Activated CD8-positive, alpha-beta T cell treated with anti-CD3 and anti-CD28 coated beads, Interleukin-2, amount 10 ng/mL, durations not matched to agents 7 days and 5 days (primary cell): ENCODE data around the gene GIMAP4. TPM values are rescaled to one million over a fixed set of nuclear protein-coding genes. Genes with fewer than 3 reads are reported as not detected.
"Not testable (repeated sequence)": the region's sequence is repeated elsewhere in the genome, so short reads cannot be mapped to it uniquely, and the experiment has no call there.

ENCODE experiments used
- ATAC-seq: fragments of 150-1000 bp; cut with Tn5 transposase; one replicate; pipeline ENCODE4 v1.10.0; 2021; ENCODE audit warnings: moderate library complexity
- CTCF ChIA-PET: fragments of 350-600 bp; sonication (Branson Sonifier 250); formaldehyde crosslinking; loops from one replicate; lab custom pipeline; 2021; ENCODE audit warnings: antibody characterized with exemption; lab: Charles Lee
- POLR2A ChIA-PET: fragments of 350-600 bp; sonication (Branson Sonifier 250); formaldehyde crosslinking; loops from one replicate; lab custom pipeline; 2021; ENCODE audit warnings: antibody characterized with exemption; lab: Charles Lee
- DNase-seq: peaks from one replicate; pipeline ENCODE4 v3.0.0-alpha.2; 2020
- H3K27ac Mint-ChIP-seq: one replicate; pipeline ENCODE4 v1.8.0; 2021; ENCODE audit warnings: mild to moderate bottlenecking, mixed read lengths
- H3K27me3 Mint-ChIP-seq: one replicate; pipeline ENCODE4 v1.8.0; 2021; ENCODE audit warnings: low read depth, mixed read lengths
- H3K36me3 Mint-ChIP-seq: one replicate; pipeline ENCODE4 v1.8.0; 2021; ENCODE audit warnings: low read depth, mixed read lengths
- H3K4me1 Mint-ChIP-seq: one replicate; pipeline ENCODE4 v1.8.0; 2021; ENCODE audit warnings: low read depth, mixed read lengths
- H3K4me3 Mint-ChIP-seq: one replicate; pipeline ENCODE4 v1.8.0; 2021; ENCODE audit warnings: mild to moderate bottlenecking, mixed read lengths
- H3K9me3 Mint-ChIP-seq: one replicate; pipeline ENCODE4 v1.8.0; 2022; ENCODE audit warnings: mixed read lengths; ENCODE audit not compliant: insufficient read depth
- total RNA-seq, 2 experiments: library from RNA; stranded (reverse); gene quantifications; one replicate each; pipeline ENCODE4 v1.2.3, GENCODE V29; 2021

Gene GIMAP4
- total RNA-seq, 2 experiments from 2014 or later, result 174 to 186 TPM

DNA sequence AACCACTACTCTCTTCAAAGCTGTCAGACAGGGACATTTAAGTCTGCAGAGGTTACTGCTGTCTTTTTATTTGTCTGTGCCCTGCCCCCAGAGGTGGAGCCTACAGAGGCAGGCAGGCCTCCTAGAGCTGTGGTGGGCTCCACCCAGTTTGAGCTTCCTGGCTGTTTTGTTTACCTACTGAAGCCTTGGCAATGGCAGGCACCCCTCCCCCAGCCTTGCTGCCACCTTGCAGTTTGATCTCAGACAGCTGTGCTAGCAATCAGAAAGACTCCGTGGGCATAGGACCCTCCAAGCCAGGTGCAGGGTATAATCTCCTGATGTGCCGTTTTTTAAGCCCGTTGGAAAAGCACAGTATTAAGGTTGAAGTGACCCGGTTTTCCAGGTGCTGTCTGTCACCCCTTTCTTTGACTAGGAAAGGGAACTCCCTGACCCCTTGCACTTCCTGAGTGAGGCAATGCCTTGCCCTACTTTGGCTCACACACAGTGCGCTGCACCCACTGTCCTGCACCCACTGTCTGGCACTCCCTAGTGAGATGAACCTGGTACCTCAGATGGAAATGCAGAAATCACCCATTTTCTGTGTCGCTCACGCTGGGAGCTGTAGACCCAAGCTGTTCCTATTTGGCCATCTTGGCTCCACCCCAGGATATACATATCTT lies 12.9 kb downstream of the GIMAP4 start:
- peaks cover 45% of the 10 kb centered on the region for H3K9me3 Mint-ChIP-seq
- H3K27ac Mint-ChIP-seq, result peak overlapping the region; percentile 33
- H3K4me3 Mint-ChIP-seq, CTCF ChIA-PET, ATAC-seq, H3K27me3 Mint-ChIP-seq, POLR2A ChIA-PET: not testable (repeated sequence)
- H3K36me3 Mint-ChIP-seq, result peaks cover 86% of the 10 kb centered on the region
- DNase-seq, result peak; percentile 58
- peaks cover 40% of the 10 kb centered on the region for H3K4me1 Mint-ChIP-seq

DNA sequence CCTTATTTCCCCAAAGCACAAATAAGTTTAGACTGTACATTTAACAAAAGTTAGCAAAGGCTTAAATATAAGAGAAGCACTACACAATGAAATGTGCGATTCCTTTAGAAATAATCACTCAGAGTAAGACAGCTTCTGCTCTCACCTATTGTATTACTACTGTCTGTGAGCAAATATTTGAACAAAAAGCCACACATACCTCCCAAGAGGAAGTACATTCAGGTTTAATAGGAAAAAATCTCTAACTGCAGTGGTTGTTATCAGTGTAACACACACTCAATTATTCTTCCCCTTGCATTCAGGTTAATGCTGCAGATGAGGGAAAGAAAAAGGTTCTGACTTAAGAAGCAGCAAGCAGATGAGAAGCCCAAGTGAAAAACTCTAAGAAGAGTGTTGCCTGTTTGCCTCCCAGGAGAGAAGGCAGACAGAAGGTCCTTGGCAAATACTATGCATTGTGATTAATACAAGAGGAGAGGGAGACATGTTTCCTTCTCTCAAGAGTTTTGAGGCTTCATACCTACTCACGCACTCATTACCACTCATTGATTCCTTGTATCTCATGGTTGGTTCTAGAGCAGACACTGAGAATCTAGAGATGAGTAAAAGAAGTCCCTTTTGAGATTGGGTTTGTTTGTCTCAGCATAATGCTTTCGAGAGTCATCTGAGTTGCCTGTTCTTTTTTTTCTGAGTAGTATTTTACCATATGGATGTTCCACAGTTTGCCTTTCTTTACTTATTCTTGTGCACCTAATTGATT lies 13.6 kb downstream of the GIMAP4 start:
- no peaks in the 10 kb centered on the region for H3K27me3 Mint-ChIP-seq
- H3K4me3 Mint-ChIP-seq, result no peak overlapping the region
- H3K27ac Mint-ChIP-seq, result no peak overlapping the region
- no peak for ATAC-seq
- CTCF ChIA-PET, result interaction anchor here (0.9 to 1.6 kb wide), 3 partner anchors 41 to 175 kb away, joined by 3 to 7 read pairs (median 5); no protein-coding TSS in a partner anchor
- POLR2A ChIA-PET, result no interaction called here
- H3K9me3 Mint-ChIP-seq, result peaks cover 41% of the 10 kb centered on the region
- H3K36me3 Mint-ChIP-seq, result peaks cover 84% of the 10 kb centered on the region
- H3K4me1 Mint-ChIP-seq, result peaks cover 46% of the 10 kb centered on the region
- no peak for DNase-seq

DNA sequence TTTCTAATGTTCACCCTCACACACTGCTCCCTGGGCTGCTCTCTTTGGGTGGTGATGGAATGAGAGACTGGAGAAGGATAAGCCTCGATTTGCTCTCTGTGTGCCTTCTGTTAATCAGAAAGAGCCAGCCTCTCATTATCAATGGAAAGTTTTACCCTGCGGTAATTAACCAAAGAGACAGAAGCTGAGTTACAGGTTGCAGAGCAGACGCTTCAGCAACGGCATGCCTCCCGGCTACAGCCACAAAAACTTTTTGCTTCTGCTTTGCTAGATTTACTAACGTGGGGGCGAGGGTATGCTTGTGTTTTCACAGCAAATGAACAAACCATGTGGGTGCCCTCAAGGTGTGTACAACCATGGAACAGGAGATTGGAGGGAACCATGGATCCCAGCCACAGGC lies 18.0 kb downstream of the GIMAP4 start:
- Mint-ChIP-seq H3K27me3 (no peaks in the 10 kb centered on the region), H3K4me3 (no peak overlapping the region), H3K9me3 (peaks cover 23% of the 10 kb centered on the region), H3K4me1 (peaks cover 34% of the 10 kb centered on the region), H3K36me3 (peaks cover 53% of the 10 kb centered on the region), H3K27ac (no peak overlapping the region)
- no peak for ATAC-seq
- POLR2A ChIA-PET, result no interaction called here
- no peak for DNase-seq
- CTCF ChIA-PET, result no interaction called here

DNA sequence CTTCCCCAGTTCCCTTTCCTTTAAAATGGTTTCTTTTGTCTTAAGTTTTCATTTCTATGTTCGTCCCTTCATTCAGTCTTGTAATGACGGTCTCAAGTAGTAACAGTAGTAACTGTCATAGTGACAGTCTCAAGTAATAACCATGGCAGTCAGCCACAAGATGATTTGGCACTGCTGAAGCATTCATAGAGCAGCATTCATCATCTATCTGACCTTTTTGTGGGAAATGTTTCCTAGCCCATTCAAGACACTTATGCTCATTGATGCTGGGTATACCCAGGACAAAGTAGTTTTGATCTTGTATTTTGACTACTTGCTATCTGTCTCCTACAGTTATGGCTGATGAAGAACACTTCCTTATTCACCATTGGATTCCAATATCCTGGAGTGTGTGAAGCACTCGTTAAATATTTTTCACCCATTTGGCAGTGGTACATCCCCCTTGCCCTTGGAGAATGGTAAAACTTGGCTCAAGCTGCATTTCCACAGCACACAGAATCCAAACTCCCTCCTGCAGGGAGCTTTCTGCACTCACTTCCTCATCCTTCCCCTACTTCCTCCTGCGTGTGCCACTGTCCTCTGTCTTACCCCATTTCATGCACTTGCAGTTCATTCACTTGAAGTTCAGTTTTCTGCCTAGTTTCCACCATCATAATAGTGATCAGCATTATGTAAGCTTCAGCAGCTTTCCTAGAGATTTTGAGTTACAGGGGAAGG lies 19.0 kb downstream of the GIMAP4 start:
- H3K4me3 Mint-ChIP-seq, result no peak overlapping the region
- ChIA-PET POLR2A (interaction anchor here (1.1 to 1.4 kb wide), 3 partner anchors 58 to 130 kb away, joined by 3 to 4 read pairs (median 4); partner anchors contain the start of genes GIMAP1 and GIMAP7), CTCF (interaction anchor here (1.0 to 1.7 kb wide), 2 partner anchors 99 to 137 kb away, joined by 3 to 7 read pairs; partner anchors contain the start of gene GIMAP2)

DNA sequence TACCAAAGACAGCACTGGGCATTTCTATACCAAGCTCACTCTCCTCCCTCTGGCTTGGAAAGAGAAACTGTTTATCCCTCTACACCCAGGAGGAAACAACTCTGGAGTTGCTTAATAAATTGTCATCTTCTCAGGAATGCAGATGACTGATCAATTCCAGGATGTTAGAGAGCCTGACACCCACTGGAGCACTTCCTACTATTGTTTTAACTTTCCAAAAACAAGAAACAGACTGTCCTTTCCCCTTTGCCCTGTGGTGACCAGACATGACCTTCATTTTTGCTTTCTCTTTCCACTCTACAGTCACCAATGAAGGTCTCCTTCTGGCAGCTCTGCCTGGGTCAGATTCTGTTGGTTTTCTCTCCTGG lies 19.6 kb downstream of the GIMAP4 start:
- no peak for DNase-seq
- POLR2A ChIA-PET, result interaction anchor here (1.1 to 1.4 kb wide), 3 partner anchors 59 to 129 kb away, joined by 3 to 4 read pairs (median 4); partner anchors contain the start of genes GIMAP1 and GIMAP7
- CTCF ChIA-PET, result interaction anchor here (0.9 to 1.7 kb wide), 3 partner anchors 18 to 138 kb away, joined by 3 to 7 read pairs (median 4); partner anchors contain the start of gene GIMAP2
- peak; percentile 53 for ATAC-seq
- no peaks in the 10 kb centered on the region for H3K27me3 Mint-ChIP-seq
- peaks cover 35% of the 10 kb centered on the region for H3K4me1 Mint-ChIP-seq
- H3K4me3 Mint-ChIP-seq, result no peak overlapping the region
- peaks cover 22% of the 10 kb centered on the region for H3K9me3 Mint-ChIP-seq
- peak overlapping the region; percentile 69 for H3K27ac Mint-ChIP-seq
- peaks cover 50% of the 10 kb centered on the region for H3K36me3 Mint-ChIP-seq

More for the DNA sequence above, 19.0 kb downstream of the GIMAP4 start:
- H3K27ac Mint-ChIP-seq, result peak overlapping the region; percentile 9
- peaks cover 22% of the 10 kb centered on the region for H3K9me3 Mint-ChIP-seq
- DNase-seq, result no peak
- peaks cover 35% of the 10 kb centered on the region for H3K4me1 Mint-ChIP-seq
- H3K27me3 Mint-ChIP-seq, result no peaks in the 10 kb centered on the region
- peak; percentile 49 for ATAC-seq
- H3K36me3 Mint-ChIP-seq, result peaks cover 52% of the 10 kb centered on the region

DNA sequence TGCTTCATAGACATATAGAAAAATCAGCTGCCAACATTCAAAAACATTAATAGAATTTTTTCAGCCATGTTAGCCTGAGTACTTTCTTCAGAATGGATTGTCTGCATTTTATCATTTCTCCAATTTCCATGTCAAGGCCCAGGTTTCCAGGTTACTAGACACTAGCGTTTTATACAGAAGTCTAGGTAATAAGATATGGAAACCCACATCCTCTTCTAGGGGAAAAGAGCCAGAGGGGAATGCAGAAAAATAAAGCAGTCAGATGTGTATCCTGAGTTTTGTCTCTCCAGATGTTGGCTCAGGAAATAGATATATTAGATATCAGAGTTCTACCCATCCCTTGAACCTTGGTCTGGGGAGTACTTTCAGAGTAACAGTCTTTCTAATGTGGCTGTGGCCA lies 20.4 kb downstream of the GIMAP4 start:
- peaks cover 55% of the 10 kb centered on the region for H3K36me3 Mint-ChIP-seq
- no peak overlapping the region for H3K27ac Mint-ChIP-seq

DNA sequence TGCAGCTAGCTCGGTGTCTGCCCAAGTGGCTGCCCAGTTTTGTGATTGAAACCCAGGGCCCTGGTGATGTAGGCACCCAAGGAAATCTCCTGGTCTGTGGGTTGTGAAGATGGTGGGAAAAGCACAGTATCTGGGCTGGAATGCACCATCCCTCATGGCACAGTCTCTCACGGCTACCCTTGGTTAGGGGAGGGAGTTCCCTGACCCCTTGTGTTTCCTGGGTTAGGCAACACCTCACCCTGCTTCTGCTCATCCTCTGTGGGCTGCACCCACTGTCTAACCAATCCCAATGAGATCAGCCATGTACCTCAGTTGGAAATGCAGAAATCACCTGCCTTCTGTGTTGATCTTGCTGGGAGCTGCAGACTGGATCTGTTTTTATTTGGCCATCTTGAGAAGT lies 27.6 kb downstream of the GIMAP4 start:
- POLR2A ChIA-PET, result interaction anchor here (0.7 kb wide), 1 partner anchor 80 kb away, joined by 3 read pairs; the partner anchor contains the start of gene GIMAP7
- DNase-seq (no peak), ATAC-seq (no peak)
- no peak overlapping the region for H3K4me3 Mint-ChIP-seq
- no peaks in the 10 kb centered on the region for H3K27me3 Mint-ChIP-seq
- CTCF ChIA-PET, result no interaction called here
- H3K4me1 Mint-ChIP-seq, result peaks cover 17% of the 10 kb centered on the region
- no peak overlapping the region for H3K27ac Mint-ChIP-seq
- H3K9me3 Mint-ChIP-seq, result peaks cover 43% of the 10 kb centered on the region
- H3K36me3 Mint-ChIP-seq, result peaks cover 68% of the 10 kb centered on the region

More for the DNA sequence above, 20.4 kb downstream of the GIMAP4 start:
- POLR2A ChIA-PET, result interaction anchor here (1.4 kb wide), 1 partner anchor 129 kb away, joined by 4 read pairs; the partner anchor contains the start of gene GIMAP1
- H3K4me3 Mint-ChIP-seq, result no peak overlapping the region
- DNase-seq (no peak), ATAC-seq (no peak)
- peaks cover 30% of the 10 kb centered on the region for H3K9me3 Mint-ChIP-seq
- H3K27me3 Mint-ChIP-seq, result no peaks in the 10 kb centered on the region
- CTCF ChIA-PET, result interaction anchor here (0.9 to 1.7 kb wide), 2 partner anchors 18 to 138 kb away, joined by 4 to 7 read pairs; no protein-coding TSS in a partner anchor
- peaks cover 35% of the 10 kb centered on the region for H3K4me1 Mint-ChIP-seq

DNA sequence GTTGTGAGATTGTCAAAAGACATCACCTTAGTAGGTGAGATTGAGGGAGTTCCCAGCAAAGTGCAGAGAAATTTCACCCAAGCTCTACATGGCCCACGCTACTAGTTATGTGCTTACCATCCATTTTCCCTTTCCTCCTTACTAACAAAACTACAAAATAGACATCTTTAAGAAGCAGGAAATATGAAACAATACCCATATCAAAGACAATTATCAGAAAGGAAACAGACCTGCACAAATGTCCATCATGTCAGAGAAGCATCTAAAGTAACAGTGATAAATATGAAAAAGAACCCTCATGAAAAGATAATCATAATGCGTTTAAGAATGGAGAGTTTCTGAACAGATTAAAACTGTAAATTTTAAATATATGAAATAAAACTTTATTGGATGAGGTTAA lies 28.2 kb downstream of the GIMAP4 start:
- Mint-ChIP-seq H3K4me3 (no peak overlapping the region), H3K4me1 (peaks cover 17% of the 10 kb centered on the region), H3K36me3 (peaks cover 66% of the 10 kb centered on the region), H3K27ac (no peak overlapping the region), H3K9me3 (peaks cover 43% of the 10 kb centered on the region), H3K27me3 (no peaks in the 10 kb centered on the region)
- no peak for ATAC-seq
- POLR2A ChIA-PET, result no interaction called here
- DNase-seq, result no peak
- CTCF ChIA-PET, result no interaction called here

DNA sequence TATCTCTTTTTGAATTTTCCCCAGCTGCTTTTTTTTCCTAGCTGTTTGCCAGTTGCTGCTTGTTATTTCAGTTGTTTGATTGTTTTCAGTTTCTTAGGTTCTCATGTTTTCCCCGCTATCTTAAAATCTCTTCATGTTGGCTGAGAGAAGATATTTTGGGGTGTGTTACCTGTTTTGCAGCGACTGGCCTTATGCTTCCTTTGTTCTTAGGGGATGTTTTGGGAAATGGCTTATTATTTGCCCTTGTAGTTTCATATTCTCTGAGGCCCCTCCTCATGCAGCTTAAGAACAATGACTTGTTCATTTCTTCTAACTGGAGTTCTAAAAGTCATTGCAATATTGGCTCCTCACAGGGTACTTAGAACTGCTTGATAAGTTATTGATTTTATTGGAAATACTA lies 36.4 kb downstream of the GIMAP4 start:
- POLR2A ChIA-PET, result interaction anchor here (1.0 kb wide), 1 partner anchor 28 kb away, joined by 3 read pairs; the partner anchor contains the start of gene GIMAP6
- DNase-seq, H3K27me3 Mint-ChIP-seq, H3K4me3 Mint-ChIP-seq, H3K9me3 Mint-ChIP-seq, ATAC-seq, CTCF ChIA-PET: not testable (repeated sequence)
- peak overlapping the region; percentile 34 for H3K27ac Mint-ChIP-seq
- peaks cover 26% of the 10 kb centered on the region for H3K36me3 Mint-ChIP-seq
- H3K4me1 Mint-ChIP-seq, result peaks cover 21% of the 10 kb centered on the region

DNA sequence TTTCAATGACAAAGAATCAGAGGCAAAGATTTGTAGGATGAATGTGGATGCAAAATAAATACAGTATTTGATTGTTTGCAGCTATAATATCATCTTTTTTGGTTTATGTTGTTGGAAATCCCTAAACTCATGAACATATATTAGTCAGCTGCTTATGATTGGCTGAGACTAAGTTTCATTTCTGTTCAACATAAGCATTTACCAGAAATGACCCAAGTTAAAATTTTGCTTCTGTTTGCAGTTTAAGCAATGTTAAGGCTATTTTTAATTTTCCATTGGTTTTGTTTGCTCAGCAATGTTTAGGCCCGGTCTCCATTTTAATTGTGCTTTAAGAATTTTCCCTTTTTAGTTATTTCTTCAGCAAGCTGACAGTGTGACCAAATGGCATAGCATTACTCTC lies 43.0 kb downstream of the GIMAP4 start:
- peaks cover 37% of the 10 kb centered on the region for H3K36me3 Mint-ChIP-seq
- ChIA-PET POLR2A (interaction anchor here (1.2 kb wide), 1 partner anchor 41 kb away, joined by 3 read pairs; no protein-coding TSS in a partner anchor), CTCF (no interaction called here)
- DNase-seq (no peak), ATAC-seq (no peak)
- no peak overlapping the region for H3K4me3 Mint-ChIP-seq
- no peaks in the 10 kb centered on the region for H3K27me3 Mint-ChIP-seq
- H3K4me1 Mint-ChIP-seq, result peaks cover 51% of the 10 kb centered on the region
- H3K27ac Mint-ChIP-seq, result no peak overlapping the region
- H3K9me3 Mint-ChIP-seq, result peaks cover 17% of the 10 kb centered on the region

DNA sequence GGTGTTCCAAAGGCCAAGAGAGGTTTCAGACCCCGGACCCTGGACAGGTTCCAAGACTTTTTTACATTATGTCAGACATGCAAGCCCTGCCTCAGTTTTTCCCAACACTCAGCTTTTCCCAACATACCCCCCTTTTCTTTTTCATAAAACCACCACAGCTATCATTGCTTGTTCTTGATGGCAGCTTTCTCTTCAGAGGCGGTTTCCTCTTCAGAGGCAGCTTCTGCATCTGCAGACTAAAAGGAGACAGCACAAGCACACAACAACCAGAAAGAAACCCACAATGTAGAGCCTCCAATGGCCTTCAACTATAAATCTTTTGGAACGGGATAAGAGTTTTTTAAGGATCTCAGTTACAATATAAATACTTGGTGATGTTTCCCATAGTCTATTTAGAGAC lies 45.7 kb downstream of the GIMAP4 start:
- no peaks in the 10 kb centered on the region for H3K27me3 Mint-ChIP-seq
- CTCF ChIA-PET, result no interaction called here
- H3K27ac Mint-ChIP-seq, result peak overlapping the region; percentile 57
- H3K9me3 Mint-ChIP-seq, result peaks cover 30% of the 10 kb centered on the region
- H3K4me3 Mint-ChIP-seq, result no peak overlapping the region
- H3K36me3 Mint-ChIP-seq, result peaks cover 40% of the 10 kb centered on the region
- POLR2A ChIA-PET, result interaction anchor here (1.1 to 1.7 kb wide), 2 partner anchors 9 to 103 kb away, joined by 3 to 6 read pairs; no protein-coding TSS in a partner anchor
- peaks cover 56% of the 10 kb centered on the region for H3K4me1 Mint-ChIP-seq
- no peak for ATAC-seq
- DNase-seq, result no peak
